Effector CD4-positive, alpha-beta T cell (primary cell): ENCODE measurements around the gene IRF7.
A peak's percentile ranks its signal among the peaks of the same experiment; 100 is the strongest.
"Not testable (repeated sequence)": the region's sequence is repeated elsewhere in the genome, so short reads cannot be mapped to it uniquely, and the experiment has no call there.

ENCODE experiments used
- DNase-seq: peaks from one replicate; pipeline ENCODE4 v3.0.0-alpha.2; 2020
- total RNA-seq: gene quantifications from one replicate; lab custom pipeline; 2026; lab: John Stamatoyannopoulos, UW

IRF7 gene
- 57.8 reads per million, percentile 71 among the genes with 10 or more reads in this experiment for total RNA-seq

- DNase-seq, result peak; percentile 86
Measured at GRCh38 chr11:615504-616319, at the start of gene IRF7. TSS of gene IRF7 (minus strand) at chr11:615950. CDS start at chr11:615364, 586 bp downstream.

GRCh38 chr11:665062-665703 lies 49.4 kb upstream of the IRF7 start:
- no peak for DNase-seq

GRCh38 chr11:662689-663274 lies 47.0 kb upstream of the IRF7 start:
- DNase-seq, result peak; percentile 23

GRCh38 chr11:660681-661444 lies 45.1 kb upstream of the IRF7 start:
- no peak for DNase-seq

GRCh38 chr11:660281-660680 lies 44.5 kb upstream of the IRF7 start:
- DNase-seq, result no peak

GRCh38 chr11:659532-660085 lies 43.9 kb upstream of the IRF7 start:
- no peak for DNase-seq

- no peak for DNase-seq
Measured at GRCh38 chr11:657691-658126, 42.0 kb upstream of the IRF7 start.

- DNase-seq, result no peak
Measured at GRCh38 chr11:656866-657265, 41.1 kb upstream of the IRF7 start.

GRCh38 chr11:656426-656825 lies 40.7 kb upstream of the IRF7 start:
- no peak for DNase-seq

GRCh38 chr11:655036-655726 lies 39.4 kb upstream of the IRF7 start:
- no peak for DNase-seq

- not testable (repeated sequence) for DNase-seq
Measured at GRCh38 chr11:654444-654843, 38.7 kb upstream of the IRF7 start.

GRCh38 chr11:653837-654236 lies 38.1 kb upstream of the IRF7 start:
- no peak for DNase-seq

- DNase-seq, result not testable (repeated sequence)
Measured at GRCh38 chr11:653136-653535, 37.4 kb upstream of the IRF7 start.

- no peak for DNase-seq
Measured at GRCh38 chr11:650482-650881, 34.7 kb upstream of the IRF7 start.

- not testable (repeated sequence) for DNase-seq
Measured at GRCh38 chr11:647672-648158, 32.0 kb upstream of the IRF7 start.

- DNase-seq, result no peak
Measured at GRCh38 chr11:646214-646613, 30.5 kb upstream of the IRF7 start.

GRCh38 chr11:645536-645935 lies 29.8 kb upstream of the IRF7 start:
- no peak for DNase-seq

- no peak for DNase-seq
Measured at GRCh38 chr11:643849-644738, 28.3 kb upstream of the IRF7 start.

- no peak for DNase-seq
Measured at GRCh38 chr11:643366-643765, 27.6 kb upstream of the IRF7 start.

GRCh38 chr11:641806-642370 lies 26.1 kb upstream of the IRF7 start:
- no peak for DNase-seq
